Measurements from ENCODE around the gene NDUFAF8.

NDUFAF8 gene

DNA sequence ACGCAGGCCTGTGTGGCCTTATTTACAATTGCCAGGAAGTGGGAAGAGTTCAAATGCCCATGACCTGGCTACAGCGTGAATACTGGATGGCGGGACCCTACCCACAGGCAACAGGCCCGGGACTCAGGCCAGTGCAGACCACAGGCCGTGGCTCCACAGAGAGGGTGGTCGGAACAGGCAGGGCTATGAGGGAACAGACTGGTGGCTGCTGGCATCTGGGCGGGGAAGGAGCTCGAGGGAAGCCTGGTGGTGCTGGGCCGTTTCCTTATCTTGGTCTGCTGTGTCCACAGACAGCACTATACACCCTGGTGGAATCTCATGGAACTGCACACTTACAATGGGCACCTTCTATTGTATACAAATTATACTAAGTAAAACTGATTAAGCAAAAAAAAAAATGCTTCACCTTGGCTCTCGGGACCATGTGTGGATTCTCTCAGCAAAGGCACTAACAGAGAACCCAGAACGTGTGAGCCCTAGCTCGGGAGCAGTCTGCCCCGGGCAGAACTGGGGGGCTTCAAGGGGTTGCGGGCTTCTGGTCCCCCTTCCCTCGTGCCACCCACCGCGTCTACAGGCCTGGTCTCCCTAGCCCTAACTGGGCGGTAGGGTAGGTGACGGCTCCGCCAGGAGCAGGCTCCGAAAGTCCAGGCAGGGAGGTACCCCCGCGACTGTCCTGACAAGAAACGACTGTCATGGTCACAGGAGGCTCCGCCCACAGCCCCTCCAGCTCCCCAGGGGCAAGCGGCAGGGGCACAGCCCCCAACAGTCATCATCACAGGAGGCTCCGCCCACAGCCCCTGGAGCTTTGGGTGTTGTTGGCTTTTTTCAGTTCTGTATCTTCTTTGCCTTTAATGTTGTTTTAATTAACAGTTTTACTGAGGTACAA lies 38.2 kb upstream of the NDUFAF8 start:
- DNase-seq, result no peak

DNA sequence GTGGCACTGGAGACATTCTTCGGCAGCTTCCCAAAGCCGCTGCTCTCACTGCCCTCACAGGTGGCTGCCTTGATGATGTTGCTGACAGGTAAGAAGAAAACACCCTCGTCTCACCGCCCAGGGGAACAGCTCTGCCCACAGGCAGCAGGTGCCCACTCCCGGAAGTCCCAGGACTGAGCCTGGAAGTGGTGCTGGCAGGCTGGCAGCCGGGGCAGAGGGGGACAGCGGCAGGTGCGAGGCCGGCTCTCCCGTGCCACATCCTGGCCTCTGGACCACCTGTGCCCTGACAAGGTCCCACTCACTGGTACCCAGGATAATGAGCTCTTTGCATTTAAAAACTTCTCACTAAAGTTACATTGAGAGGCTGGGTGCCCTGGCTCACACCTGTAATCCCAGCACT lies 36.8 kb upstream of the NDUFAF8 start:
- no peak for DNase-seq

DNA sequence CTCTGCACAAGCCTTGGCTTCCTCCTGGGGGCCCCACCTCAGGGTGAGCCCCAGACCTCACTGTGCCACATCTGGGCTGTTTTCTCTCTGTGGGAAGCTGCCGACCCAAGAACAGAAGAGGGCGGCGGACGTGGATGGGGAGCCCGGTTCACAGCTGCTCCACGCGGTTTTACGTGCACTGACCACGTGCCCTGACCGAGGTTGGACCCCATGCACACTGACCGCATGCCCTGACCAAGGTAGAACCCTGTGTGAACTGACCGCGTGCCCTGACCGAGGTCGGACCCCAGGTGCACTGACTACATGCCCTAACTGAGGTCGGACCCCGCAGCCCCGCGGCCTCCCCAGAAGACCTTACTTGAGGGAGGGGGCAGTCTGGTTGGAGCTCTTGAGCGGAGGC lies 36.0 kb upstream of the NDUFAF8 start:
- no peak for DNase-seq

DNA sequence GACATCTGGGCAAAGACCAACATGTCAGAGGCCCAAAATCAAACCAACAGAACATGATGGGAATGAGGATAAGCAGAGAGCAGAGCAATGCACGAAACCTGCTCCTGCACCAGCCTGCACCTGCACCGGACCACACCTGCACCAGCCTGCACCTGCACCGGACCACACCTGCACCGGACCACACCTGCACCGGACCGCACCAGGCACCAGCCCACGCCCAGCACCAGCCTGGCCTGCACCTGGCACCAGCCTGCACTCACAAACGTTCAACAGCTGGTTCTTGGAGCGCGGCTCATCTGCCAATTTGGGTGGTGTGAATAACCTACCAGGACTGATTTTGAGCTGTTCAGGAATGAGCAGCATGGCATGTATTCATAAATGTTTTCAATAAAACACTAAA lies 34.5 kb upstream of the NDUFAF8 start:
- DNase-seq, result no peak

DNA sequence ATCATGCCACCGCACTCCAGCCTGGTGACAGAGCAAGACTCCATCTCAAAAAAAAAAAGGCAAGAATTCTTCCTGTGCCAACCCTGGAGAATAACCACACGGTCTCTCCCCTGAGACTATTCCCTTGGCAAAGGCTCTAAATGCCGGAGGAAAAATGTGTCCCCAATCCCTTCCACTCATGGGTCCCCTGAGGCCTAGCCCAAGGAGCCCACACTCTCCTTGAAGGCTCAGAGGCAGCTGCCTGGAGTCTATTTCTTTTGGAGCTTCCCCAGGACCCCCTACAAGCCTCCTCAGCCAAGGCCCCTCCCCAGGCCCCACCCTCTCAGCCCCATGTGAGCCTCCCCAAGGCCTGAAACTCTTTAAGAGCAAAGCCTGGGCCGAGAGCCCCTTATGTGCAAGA lies 33.0 kb upstream of the NDUFAF8 start:
- no peak for DNase-seq

DNA sequence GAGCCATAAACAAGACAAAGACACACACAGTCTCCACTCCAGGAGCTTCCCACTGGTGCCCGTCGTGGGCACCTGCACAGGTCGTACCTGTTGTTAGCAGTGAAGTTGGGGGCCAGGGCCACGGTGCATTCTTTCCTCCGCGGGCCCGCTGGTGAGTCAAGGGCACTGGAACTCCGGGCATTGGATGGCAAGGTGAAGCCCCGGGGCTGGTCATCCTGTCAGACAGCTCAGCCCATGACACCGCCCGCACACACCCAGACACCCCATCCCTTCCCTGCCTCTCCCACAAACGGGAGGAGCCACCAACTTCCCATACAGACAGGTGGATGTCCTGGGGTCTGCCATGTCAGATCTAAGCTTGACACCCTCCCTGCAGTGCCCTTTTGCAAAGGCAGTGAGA lies 32.5 kb upstream of the NDUFAF8 start:
- no peak for DNase-seq

DNA sequence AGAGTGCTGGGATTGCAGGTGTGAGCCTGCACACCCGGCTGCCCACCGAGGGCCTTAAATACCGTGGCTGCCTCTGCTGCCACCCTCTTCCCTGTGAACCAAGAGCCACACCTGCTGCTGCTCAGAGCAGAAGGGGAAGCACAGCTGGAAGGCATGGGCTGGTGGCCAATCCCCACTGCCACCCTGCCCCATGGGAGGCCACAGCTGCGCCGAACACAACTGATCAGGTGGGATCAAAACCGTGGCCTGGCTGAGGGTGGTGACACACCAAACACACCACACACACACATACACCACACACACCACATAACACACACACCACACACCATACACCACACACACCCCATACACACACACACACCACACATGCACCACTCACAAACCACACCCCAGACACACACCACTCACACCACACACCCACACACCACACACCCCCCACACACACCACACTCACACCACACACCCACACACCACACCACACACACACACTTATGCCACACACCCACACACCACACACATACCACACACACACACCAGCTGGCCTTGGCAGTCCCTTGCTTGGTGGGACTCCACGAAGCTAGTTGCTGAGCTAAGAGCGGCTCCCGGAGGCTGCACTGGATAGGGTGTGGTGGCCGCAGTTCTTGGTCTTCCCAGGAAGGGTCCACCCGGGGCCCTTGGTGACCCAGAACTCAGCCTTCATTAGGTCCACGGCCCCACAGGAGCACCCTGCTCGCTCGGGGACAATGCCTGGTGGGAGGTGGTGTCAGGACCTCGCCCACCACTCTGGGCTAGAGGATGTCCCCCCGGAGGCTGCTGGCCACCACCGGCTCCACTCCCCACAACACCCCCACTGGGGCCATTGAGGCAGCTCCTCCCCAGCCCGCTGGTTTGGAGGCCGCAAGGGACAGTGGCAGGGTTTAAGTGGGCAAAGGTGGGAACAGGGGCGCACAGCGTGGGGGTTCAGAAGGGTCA lies 31.2 kb upstream of the NDUFAF8 start:
- DNase-seq, result no peak

DNA sequence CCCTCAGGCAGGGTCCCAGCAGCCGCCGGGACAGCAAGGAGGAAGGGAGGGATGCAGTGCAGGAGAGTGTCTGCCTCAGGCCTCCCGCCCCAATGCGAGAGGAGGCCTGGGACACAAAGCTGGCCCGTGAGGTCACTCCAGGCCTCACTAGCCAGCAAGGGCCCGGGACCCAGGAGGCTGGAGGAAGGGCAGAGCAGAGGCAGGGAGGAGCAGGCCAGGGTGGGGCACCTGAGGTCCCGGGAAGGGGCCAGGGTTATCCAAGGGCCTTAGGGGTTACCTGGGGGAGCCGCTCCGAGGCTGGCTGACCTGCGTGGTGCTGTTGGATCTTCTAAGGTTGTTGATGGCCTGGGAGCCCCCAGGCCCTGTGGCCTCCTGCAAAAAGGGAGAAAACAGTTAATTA lies 30.5 kb upstream of the NDUFAF8 start:
- no peak for DNase-seq

DNA sequence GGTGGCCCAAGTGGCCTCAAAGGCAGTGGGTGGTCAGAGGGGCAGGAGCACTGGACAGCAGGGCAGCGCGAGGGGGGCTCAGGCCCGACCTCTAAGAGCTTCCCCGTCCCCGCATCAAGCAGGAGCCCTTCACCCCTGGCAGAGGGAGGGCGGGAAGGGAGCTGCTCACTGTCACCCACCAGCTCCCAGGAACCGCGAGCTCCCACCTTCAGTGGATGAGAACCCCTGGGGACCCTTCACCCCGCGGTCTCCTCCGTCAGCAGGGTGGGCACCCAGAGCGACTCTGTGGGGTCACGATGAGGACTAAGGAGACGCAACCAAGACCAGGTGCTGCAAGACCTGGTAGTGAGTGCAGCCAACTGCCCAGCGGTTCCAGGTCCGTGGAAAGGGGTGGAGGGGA lies 30.0 kb upstream of the NDUFAF8 start:
- no peak for DNase-seq

DNA sequence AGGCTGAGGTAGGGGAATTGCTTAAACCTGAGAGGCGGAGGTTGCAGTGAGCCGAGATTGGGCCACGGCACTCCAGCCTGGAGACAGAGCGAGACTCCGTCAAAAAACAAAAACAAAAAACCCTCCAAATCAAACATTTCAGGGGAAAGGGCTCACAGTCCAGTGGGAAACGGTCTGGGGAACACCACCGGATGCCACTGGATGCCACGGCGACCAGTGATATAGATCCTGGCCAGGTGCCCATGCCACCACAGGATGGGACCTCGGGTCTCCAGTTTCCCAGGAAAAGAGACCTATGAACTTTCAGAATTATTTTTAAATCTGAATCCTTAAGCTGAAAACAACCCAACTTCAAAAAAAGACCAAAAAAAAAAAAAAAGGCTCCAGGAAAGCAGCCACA lies 28.7 kb upstream of the NDUFAF8 start:
- DNase-seq, result no peak

DNA sequence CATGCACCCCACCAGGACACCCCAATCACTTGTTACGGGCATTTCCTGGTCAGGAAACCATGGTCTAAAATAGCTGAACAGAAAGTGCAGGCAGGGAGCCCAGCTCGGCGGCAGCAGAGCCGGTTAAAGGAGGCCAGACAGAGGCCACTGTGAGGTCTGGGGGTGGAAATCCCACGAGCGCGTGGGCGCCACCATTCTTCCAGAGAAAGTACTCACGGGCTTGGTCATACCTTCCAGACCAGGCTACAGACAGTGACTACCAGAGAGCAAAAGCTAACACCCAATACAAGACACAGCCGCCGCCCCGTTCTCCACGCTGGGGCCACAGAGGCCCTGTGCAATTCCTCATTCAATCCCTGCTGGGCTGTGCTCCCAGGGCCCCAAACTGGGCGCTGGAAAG lies 28.2 kb upstream of the NDUFAF8 start:
- no peak for DNase-seq

DNA sequence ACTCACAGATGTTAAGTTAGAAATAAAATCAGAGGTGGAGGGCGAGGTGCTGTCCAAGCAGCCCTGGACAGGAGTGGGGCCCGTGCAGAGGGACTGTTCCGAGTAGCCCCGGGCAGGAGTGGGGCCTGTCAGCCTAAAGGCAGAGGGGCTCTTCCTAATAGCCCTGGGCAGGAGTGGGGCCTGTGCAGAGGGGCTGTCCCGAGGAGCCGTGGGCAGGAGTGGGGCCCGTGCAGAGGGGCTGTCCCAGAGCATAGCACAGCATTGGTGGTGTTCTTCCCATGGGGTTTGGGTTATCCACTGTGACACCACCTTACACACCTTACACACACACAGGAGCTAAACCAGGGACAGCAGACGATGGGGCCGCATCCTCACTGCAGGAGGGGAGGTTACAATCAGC lies 26.8 kb upstream of the NDUFAF8 start:
- no peak for DNase-seq

DNA sequence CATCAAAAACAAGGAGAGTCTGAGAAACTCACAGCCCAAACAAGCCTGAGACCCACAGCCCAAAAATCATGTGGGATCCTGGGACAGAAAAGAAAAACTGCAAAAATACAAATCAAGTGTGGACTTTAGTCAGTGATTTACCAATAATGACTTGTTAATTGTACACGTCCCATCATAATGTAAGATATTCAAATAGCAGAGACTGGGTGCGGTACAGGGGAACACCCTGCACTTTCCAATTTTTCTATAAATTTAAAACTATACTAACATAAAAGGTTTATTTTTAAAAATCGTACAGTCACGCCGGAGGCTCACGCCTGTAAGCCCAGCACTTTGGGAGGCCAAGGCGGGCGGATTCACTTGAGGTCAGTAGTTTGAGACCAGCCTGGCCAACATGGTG lies 25.1 kb upstream of the NDUFAF8 start:
- DNase-seq, result no peak

DNA sequence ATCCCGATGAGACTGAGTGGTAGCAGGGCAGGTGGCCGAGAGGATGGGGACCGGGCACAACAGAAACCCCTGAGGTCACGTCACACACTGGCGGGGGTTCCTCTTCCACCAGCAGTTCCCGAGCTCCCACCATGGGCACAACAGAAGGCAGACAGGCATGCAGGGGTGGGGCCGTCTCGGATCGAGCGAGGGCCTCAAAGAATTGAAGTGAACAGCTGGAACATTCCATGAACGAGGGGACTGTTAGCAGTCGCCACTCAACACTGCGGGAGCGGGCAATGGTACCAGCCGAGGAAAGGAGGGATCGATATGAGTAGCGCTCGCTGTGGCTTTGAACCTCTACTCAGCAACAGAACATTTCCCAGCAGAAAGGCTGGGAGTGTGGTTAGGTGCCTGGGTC lies 21.6 kb upstream of the NDUFAF8 start:
- DNase-seq, result no peak

DNA sequence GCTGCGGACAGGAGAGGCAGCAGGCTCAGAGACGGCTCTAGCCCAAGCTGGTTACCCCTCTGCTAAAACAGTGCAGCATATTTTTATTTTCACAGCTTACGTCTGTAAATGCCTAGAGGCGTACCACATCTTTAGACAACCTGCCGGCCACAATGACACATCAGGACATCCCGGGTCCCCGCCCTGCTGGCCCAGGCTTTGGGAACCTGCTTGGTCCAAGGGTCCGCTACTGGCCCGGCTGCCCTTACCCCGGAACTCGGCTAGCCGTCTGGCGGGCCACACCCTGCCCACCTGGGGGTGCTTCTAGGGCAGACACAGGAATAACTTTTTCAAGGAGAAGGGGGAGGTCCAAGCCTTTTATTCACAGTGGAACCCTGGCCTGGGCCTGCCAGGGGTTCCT lies 20.7 kb upstream of the NDUFAF8 start:
- no peak for DNase-seq

DNA sequence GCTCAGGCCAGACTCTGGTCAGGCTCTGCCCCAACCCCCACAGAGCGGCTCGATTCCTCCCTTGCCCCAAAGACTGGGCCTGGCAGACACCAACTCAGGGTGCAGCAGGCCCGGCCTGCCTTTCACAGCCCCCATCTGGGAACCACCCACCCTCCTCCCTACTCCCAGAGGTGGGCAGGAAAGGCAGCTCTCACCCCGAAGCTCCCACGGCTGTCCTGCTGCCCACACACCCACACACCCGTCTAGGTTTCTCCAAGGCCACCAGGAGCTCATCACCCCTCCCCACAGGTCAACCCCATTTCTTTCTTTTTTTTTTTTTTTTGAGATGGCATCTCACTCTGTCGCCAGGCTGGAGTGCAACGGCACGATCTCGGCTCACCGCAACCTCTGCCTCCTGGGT lies 20.1 kb upstream of the NDUFAF8 start:
- DNase-seq, result no peak

DNA sequence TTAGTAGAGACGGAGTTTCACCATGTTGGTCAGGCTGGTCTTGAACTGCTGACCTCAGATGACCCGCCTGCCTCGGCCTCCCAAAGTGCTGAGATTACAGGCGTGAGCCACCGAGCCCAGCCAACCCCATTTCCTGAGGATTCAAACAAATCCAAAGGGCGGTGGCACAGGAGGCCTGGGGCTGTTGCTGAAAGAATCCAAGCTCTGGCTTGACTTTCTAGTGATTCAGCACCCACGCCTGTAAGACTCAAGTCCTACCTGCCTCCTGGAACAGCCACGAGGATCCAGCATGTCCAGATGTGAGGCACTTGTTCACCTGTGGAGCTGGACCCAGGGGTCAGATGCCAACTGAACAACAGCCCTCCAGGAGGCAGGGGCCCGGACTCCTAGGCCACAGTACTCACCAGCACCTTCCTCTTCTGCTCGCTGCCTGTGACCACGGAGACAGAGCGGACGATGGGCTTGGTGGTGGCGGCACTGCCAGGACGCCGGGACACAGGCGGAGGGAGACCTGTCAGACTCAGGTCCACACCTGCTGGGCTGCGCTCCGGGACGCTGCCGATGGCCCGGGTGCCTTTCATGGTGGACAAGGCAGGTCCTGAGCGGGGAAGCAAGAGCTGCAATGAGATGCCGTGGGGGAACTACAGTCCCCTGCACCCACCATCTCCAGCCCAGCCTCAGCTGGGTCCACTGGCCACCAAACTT lies 19.5 kb upstream of the NDUFAF8 start:
- DNase-seq, result no peak

DNA sequence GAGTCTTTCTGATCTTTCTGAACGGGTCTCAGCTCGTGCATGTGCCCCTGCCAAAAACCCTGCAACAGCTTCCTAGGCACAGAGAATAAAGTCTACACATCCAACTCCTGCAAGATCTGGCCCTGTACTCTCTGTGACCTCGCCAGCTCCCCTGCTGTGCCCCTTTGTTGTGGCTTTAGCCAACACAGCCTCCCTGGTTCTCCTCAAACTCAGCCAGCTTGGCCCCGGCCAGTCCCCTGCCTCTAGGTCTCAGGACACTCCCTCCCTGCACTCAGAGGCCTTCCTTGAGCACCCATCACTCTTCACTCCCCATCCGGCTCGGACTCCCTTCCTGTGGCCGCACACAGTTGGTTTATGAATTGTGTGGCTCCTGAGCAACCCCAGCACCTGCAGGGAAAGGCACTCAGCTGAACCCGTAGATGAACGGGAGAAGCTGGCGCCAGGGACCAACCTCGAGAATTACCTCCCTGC lies 17.7 kb upstream of the NDUFAF8 start:
- DNase-seq, result no peak

DNA sequence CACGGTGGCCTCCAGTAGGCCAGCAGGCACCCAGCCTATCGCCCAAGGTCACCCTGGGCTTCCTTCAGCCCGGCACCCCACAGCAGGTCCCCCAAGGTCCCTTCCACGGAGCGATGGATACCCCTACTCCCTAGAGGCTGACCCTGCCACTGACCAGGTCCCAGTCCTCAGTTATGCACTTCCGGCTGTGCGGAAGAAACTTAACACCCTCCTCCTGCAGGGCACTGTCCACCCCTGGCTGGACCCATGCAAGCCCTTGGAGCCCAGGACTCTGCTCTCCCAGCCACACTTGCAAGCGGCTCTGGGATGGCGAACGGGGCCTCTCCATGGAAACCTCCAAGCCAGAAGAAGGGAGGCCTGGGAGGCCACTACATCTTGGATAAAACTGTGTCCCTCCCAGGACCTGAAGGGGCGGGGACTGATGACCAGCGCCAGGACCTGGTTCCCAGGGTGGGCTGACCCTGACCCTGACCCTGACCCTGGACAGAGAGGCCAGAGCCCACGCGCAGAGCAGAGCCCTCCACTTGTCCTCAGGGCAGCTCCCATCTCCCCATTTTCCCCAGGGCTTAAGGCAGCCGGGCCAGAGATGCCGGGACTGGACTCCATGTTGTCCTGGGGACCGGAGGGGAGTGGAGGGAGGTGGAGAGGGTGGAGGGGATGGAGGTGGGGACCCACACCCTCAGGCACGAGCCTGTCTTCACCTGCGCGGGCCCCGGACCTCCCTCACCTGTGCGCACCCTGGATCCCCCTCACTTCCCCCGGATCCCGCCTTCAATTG lies 17.1 kb upstream of the NDUFAF8 start:
- no peak for DNase-seq

DNA sequence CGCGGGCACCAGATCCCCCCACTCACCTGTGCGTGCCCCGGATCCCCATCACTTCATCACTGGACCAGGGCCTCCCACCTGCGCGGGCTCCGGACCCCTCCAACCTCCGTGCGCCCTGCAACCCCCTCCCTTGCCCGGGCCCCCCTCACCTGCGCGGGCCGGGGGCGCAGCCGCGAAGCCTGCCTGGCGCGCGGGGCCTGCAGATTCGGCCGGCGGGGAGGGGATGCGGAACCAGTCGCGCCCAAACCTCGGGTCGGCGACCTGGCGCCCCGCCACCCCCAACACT lies 16.6 kb upstream of the NDUFAF8 start:
- no peak for DNase-seq

DNA sequence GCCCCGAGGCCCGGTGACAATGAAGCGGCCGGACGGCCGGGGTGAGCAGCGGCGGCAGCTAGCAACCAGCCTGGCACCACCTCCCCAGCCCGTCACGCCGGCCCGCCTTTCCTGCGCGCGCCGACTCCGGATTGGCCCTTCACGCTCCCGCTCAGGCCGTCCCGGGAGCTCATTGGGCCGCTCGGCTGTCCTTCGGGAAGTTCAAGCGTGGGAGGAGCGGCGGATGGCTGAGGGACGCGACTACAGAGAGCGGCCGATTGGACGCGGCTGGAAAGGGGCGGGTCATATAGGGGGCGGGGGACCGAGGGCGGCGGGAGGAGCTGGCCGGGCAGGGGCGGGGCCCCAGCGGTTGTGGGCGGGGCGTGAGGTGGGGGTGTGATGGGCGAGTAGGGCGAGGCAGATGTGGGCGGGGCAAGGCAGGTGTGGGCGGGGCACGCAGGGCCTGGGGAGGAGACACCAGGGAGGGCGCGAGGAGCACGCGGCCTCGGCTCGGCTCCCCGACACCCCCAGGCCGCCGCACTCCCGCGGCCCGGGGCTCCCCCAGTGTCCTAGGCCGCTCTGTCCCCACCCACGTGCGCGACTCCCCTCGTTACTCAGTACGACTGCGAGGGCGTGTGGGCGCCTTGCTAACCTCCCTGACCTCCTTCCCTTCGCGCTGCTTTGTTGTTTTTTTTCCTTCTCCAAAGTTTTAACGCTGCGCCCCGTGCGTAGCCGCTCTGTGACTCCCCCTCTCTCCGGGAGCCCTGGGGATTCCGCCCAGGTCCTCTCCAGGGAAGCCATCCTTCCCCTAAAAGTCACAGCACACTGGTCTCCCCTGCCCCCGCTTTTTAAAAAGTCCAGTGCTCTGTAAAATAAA lies 16.0 kb upstream of the NDUFAF8 start, which contains the start of gene CEP131:
Gene CEP131, minus strand, starts transcription at position 60 of the 856 bp plus-strand sequence. CDS start 2,909 bp downstream, outside the sequence.
- peak; percentile 88 for DNase-seq

DNA sequence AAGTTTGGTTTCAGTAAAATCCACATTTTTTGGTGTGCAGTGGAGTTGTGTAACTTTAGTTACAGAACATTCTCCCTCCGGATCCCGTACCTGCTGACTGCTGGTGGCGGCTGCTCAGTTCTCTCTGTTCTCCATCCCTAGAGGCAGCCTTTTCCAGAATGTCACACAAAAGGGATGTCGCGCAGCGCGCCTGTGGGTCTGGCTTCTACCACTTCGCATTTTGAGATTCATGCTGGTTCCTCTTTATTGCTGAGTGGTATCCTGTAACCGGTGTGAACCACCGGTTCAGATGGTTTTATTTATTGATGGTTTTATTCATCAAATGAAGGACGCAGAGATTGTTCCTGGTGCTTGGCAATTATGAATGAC lies 15.4 kb upstream of the NDUFAF8 start:
- DNase-seq, result no peak

Data from DMS79 (cell line).